Stimulated activated CD8-positive, alpha-beta memory T cell treated with anti-CD3 and anti-CD28 coated beads, Interleukin-2, amount 100 ng/mL, for 1 hour (primary cell): ENCODE measurements around the gene SLC41A1.
"Not testable (repeated sequence)": the region's sequence is repeated elsewhere in the genome, so short reads cannot be mapped to it uniquely, and the experiment has no call there.

ENCODE experiments used
- DNase-seq, 2 donors: peaks; one replicate each; pipeline ENCODE4 v3.0.0-alpha.2; 2020; ENCODE audit warnings: low read depth in 2 of 2

Gene SLC41A1

DNA sequence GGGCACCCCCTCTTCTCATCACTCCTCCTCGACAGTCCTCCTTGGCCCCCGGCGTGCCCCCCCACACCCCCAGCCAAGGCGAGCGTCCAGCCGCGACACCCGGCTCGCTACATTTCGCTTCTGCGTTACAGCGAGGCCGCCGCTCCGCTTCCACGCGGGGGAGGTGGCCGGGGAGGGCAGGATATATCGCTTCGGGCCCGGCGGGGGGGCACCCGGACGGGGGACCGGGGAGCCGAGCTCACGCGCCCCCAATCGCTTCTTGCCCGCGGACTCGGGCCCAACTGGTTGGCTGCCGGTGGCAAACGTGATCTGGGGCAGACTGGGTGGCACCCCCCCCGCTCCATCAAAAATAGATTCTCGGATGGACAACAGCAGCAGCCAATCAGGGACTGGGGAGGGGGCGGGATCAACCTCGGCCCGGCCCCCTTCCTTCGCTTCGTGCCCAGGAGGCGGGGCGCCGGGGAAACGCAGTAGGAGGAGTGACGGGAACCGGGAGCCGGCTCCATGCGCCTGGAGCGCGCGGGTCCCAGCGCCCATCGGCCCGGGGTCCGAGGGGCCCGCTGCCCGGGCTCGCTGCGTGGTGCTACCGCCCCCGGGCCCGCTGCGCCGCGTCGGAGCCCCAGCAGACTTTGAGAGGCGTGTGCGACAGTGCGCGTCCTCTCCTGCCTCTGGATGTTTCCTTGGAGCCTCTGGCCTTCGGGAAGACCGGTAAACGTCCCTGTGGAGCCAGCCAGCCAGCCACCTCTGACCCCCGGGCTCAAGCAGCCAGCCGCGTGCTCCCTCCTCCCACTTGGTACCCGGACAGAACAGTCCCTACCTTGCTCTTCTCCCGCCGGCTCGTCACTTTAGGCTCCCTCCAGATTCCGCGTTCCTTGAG, at the start of gene SLC41A1:
SLC41A1 (minus strand) TSS at position 321 of the 877 bp plus-strand sequence. CDS start 2,757 bp downstream, outside the sequence.
- DNase-seq = peak; percentile 78 to 87

DNA sequence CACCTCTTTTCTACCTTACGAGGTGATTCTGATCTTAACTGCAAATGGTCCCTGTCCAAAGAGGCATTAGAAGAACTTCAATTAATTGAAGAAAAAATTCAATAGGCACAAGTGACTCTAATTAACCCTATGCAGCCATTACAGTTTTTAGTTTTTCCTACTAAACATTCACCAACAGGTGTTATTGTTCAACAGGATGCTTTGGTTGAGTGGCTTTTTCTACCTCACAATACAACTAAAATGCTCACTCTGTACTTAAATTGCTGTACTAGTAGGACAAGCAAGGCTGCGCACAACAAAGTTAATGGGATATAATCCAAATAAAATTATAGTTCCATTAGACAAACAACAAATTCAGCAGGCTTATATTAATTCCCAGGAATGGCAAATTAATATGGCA, 48.5 kb upstream of the SLC41A1 start:
- no peak for DNase-seq

DNA sequence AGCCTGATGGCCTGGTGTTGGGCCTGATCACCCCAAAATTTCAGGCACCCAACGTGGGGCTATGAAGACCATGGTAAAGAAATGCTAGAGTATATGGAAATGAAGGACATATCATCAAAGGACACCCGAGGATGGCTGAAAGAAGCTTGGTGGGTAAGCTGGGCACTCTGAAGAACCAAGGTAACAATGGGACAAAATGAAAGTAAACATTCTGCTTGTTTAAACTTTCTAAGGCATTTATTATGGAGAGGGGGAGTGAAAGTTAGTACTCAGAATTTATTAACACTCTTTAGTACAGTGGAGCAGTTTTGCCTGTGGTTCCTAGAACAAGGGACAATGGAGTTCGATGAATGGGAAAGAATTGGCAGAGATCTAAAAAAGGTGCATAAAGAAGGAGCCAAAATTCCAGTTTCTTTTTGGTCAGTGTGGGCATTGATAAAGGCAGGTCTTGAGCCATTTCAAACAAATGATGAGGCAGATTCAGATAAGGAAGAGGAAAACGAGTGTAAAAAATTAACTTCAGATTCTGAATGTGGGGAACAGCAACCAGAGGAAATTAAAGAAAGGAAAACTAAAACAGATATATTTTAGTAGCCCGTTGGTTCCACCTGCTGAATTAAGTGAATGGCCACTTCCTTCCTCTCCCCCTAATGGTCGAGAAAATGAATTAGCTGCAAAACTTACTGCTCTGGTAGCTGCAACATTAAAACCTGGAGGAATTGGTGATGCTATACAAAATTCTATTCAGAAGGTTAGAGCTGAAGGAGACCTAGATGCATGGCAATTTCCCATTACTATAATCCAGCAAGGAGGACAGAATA, 45.4 kb upstream of the SLC41A1 start:
- no peak for DNase-seq

DNA sequence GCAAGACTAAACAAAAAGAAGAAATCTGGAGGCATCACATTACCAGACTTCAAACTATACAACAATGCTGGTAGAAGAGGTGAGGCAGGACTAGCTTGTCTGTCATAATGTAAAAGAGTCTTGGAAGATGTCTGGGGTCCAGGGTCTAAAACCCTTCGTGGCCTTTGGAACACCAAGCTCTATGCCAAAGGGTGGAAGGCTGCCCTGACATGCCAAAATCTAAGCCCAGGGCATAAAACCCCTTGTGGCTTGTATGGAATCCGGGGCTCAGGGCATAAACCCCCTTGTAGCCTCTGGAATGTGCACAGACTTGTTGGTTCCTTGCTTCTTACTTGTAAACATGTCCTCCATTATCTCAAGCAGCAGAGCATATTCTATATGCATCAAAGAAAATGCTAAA, 44.5 kb upstream of the SLC41A1 start:
- not testable (repeated sequence) for DNase-seq

DNA sequence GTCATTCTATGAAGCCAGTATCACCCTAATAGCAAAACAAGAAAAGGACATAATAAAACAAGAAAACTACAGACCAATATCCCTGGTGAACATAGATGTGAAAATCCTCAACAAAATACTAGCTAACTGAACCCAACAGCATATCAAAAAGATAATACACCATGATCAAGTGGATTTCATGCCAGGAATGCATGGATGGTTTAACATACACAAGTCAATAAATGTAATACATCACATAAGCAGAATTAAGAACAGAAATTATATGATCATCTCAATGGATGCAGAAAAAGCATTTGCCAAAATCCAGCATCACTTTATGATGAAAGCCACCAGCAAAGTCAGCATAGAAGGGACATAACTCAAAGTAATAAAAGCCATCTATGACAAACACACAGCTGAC, 43.4 kb upstream of the SLC41A1 start:
- DNase-seq = no peak

DNA sequence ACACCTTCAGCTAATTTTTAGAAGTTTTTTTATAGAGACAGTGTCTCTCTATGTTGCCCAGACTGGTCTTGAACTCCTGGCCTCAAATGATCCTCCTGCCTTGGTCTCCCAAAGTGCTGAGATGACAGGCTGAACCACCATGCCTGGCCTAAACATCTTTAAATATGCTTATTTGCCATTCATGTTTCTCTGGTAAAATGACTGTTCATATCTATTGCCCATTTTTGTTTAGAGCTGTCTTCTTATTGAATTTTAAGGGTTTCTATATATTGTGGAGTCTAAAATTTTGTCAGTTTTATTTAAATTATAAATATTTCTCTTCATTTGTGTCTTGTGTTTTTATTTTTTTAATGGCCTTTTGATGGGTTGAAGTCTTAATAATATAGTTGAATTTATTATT, 40.0 kb upstream of the SLC41A1 start:
- no peak for DNase-seq

DNA sequence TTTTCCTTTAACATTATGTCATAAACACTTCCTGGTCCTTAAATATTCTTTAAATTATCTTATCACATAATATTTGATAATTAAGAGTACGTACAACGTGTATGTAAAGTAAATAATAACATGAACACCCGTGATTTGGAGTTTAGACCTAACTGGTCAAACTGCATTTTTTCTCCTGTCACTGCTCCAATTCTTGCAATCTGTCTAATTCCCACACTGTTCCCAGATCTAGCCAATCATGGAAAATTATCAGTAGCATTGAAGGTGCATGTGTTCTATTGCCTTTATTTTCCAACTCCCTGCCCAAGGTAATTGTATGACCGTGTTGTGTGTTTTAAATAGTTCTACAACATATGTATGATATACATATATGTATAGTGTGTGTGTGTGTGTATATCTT, 39.0 kb upstream of the SLC41A1 start:
- DNase-seq = no peak

DNA sequence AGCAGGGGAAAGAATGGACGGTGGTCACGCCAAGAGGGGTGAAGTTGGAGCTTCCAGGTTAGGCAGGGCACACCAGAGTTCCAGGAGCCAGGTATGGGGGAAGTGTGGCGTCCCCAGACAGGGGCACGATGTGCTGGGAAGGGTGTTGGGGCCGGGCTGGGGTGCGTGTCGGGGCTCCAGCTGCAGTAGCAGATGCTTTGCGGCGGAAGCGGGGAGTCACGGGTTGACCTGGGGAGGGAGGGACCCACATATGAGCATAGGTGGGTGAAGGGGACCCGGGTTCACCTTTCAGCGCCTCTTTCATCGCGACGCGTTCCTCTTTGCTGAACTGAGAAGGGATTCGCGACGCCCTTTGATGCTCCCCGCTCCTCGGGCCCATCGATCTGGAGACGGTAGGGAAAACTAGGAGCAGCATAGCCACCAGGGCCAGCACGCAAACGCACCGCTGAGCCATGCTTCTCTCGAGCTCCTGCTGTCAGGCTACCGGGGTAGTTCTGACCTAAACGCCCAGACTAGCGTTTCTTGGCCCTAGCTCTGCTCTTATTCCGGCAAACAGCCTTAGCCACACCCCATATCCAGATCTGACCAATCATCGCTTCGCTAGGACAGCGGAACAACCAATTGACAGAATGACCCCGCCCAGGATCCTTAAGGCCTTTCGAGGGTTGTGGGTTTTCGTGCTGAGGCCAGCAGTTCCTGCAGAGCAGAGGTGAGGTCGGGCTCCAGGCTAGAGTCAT, 36.8 kb upstream of the SLC41A1 start, which contains the start of gene PM20D1:
PM20D1 (minus strand) TSS at position 514 of the 737 bp plus-strand sequence; CDS start at position 454, 60 bp downstream.
- peak; percentile 54 to 59 for DNase-seq

DNA sequence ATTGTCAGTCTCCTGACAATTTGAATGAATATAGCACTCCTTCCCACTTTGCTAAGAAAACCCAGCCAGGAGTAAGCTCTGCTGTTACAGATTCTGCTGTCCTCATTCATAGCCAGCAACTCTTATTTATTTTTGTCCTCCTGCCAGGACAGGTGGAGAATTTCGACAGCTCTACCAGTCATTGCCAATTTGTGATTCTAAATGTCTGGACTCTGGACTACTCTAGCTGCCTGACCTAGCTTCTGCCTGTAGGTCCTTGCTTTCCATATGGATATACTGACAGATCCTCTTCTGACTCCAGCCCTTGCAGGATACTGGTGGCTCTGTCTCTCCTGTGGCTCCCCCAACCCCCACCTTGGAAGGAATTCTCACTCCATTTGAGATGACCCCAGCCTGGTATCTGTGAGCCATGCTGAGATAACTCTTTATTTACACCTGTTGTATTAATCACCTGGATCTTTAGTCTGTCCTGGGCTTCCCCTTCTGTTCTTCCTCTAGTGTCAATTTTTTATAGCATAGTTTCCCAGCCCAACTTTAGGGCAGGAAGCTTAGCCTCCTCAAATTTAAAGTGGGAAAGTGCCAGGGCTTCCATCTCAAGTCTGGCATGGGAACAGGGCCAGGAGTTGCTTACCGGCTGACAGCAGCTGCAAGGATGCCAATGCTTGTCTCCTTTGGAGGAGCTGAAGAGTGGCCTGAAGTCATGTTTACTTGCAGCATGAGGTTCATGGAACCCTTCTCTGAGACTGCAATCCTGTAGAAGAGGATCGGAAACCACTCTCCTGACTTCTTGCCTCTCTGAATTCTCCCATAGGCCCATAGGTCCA, 30.2 kb upstream of the SLC41A1 start:
- no peak for DNase-seq

DNA sequence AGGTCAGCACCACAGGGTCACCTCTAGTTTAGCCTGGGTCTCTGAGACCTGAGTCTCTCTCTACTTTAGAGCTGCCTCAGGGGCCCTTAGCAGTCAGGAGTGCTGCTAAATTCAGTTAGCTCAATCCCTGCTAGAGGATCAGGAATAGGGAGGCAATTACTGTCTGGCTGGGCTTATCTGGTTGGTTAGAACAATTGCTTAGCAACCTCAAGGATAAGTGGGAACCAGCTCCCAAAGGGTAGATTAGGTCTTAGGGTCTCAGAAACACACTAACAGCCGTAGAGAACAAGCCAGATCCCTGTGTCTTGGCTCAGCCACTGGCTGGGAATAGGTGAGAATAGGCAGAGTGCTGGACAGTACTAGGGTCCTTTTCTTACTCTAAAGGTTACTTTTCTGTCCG, 29.2 kb upstream of the SLC41A1 start:
- DNase-seq = no peak

DNA sequence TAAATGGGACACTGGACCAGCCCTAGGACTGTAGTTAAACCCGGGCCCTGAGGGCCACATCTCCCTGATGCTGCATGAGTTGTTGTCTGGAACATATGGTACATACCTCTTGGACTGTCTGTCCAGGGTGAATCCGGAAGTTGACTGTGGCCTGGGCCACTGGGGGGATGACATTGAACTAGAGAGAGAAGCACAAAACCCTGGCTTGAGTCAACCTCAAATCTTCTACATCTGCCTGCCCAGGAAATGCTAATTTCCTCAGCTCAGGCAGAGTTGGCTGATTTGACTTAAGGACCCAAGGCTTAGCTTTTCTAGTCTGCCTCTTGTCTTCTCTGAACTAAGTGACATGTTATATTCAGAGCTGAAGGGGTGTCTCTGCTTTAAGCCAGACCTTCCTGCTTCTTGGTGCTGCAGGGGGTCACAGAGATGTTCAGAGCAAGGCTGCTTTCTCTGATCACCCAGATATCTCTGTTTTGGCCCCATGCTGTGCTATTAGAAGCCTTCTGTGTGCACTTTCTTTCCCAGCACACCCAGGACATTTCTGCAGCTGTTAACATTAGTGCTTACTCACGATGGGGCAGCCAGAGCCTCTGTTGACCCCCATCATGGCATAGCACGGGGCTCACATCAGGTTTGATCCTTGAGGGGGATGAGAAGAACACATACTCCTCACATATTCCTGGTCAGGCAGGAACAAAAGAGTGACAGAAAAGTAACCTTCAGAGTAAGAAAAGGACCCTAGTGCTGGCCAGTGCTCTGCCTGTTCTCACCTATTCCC, 27.3 kb upstream of the SLC41A1 start:
- no peak for DNase-seq

DNA sequence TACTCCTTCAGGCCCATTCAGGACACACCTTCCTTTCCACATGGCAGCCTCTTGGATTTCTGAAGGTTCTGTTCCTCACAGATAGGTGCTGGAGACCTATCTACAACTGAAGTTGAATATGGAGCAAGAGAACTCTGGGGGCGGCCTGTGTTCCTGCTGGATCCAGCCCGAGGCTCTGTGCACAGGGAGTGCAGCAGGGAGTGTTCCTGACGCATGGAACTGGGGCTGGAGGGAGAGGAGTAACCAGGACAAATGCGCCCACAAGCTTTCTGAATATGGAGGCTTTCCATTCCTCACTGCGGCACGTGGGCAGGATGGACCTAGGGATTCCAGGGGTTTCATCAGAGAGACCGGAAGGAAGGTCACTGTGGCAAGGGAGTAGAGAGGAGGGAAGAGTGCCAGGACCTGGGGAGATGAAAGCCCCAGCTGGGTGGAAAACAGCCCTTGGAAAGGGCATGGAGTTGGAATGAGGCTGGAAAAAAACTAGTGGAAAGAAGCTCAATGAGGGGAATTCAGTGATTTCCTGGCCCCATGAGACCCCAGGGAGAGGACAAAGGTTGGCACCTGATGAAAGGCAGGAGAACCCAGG, 24.5 kb upstream of the SLC41A1 start:
- DNase-seq = no peak

DNA sequence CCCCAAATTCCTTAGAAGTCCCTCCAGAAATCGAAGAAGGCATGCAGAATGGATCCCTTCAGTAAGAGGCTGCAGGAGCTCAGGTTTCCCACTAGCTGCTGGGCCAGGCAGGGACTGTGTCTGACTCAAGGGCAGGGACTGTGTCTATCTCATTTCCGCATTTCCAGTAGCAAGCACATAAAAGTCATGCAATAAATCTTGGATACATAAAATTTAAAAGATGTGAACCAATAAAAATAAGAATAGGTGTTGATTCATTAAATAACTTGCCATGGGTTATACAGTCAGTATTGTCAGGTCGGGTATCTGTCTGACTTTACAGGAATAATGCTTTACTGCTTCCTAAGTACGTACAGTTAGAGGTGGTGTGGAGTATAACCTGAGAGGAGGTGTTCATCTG, 21.8 kb upstream of the SLC41A1 start:
- no peak for DNase-seq

DNA sequence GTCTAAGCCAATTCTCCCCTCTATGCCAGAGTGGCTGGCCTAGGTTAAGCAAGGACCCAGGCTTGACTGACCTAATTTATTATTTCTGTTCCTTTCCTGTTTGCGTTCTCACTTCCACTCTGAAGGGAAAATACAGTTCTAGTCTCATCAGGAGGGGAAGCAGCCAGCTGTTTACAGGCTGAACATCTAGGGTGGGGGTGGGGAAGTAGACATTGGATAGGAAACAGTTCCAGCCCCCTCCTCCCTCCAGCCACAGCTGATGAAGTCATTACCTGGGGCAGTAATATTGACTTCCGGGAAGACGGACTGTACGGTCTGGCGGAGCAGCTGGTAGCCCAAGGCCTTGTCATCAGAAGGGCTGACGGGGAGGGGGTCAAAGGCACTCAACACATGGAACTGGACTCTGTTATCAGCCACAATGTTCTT, 19.3 kb upstream of the SLC41A1 start:
- no peak for DNase-seq

DNA sequence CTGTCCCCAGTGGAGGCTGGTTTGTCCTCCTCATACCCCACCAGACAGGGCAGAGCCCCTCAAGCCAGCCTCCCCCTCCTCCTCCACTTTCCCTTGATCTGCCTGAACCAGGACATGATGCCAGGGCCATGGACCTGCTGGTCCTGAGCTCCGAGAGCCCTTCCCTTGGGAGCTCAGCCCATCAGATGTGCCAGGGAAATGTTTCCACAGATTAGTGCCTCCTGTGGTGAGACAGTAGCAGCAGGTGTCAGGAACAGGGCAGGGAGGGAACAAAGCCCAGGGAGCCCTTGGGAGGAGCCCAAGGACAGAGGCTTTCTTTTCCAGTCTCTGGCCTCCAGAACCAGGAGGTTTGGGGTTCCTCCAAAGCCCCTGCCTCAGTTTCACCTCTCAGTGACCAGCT, 14.6 kb upstream of the SLC41A1 start:
- DNase-seq = no peak

DNA sequence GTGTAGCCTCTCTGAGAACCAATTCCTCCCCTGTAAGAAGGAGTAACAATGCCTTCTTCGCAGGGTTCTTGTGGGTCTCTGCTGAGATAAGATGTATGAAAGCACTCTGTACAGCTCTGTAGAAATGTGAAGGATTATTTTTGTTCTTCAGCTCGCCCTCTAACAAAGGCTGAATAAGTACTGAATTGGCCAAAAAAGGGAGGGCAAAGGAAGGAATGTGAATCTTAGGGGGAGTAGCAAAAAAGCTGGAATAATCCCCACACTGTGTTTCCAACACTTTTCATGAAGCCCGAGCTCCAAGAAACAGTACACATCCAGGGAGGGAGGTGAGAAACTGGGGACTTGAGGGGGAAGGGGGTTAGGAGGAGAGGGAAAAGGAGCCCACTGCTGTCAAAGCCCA, 14.0 kb upstream of the SLC41A1 start:
- no peak for DNase-seq

DNA sequence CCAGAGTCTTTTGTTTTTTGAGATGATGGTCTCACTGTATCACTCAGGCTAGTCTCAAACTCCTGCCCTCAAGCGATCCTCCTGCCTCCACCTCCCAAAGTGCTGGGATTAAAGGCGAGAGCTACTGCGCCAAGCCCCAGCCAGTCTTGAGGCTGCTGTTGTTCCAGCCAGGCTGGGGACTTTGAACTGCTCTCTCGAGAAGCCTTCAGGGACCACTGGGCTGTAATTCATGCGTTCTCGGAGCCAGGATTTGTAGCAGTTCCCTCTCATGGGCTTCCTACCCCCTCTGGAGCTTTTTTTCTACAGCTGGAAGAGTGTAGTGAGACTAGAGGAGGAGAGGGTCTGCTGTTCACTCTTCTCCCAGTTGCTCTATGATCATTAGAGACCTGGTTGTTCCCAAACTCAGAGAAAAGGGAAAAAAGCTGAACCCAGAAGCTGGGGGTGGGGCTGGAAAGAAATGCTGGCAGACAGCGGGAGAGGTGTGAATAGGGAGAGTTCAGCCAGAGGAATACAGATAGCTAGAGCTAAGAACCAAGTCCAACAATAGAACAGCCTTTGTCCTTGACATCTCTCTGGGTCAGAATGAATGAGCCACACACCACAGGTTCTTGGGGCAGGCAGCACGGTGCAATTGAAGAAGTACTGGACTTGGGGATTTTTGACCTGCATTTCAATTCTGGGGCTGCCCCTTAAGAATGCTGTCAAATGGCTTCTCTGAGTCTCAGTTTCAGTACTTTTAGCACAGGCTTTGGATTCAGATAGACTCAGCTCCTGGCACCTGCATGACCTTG, 13.2 kb upstream of the SLC41A1 start:
- no peak for DNase-seq

DNA sequence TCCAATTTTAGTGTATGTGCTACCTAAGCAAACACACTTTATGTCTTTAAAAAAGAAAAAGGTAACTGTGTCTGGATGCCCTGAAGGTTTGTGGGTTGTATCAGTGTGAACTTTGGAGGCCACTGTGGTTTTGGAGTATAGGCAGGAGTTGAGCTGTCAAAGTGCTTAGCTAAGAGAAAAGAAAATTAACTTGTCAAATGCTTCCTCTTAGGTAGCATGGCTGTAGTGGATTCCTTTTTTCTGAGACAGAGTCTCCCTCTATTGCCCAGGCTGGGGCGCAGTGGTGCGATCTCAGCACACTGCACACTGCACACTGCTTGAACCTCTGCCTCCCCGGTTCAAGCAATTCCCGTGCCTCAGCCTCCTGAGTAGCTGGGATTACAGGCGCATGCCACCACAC, 11.2 kb upstream of the SLC41A1 start:
- no peak for DNase-seq

DNA sequence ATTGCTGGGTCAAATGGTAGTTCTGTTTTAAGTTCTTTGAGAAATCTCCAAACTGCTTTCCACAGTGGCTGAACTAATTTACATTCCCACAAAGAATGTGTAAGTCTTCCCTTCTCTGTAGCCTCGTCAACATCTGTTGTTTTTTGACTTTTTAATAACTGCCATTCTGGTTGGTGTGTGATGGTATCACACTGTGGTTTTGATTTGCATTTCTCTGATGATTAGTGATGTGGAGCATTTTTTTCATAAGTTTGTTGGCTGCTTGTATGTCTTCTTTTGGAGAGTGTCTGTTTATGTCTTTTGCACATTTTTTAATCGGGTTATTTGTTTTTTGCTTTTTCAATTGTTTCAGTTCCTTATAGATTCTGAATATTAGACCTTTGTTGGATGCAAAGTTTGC, 10.3 kb upstream of the SLC41A1 start:
- DNase-seq = not testable (repeated sequence)
